Suprapubic skin (tissue), 4 donors: ENCODE measurements around the gene ARMC2.

ENCODE experiments used
- EP300 ChIP-seq: sonication (generic); formaldehyde crosslinking; IDR thresholded peaks from one replicate; pipeline ENCODE4 v1.6.1; 2017; ENCODE audit warnings: antibody characterized with exemption
- POLR2A ChIP-seq, 2 donors: fragments of 450-650 bp; IDR thresholded peaks; one replicate each; pipeline ENCODE4 v1.6.1; 2017; ENCODE audit warnings: antibody characterized with exemption in 2 of 2, mild to moderate bottlenecking in 2 of 2, moderate library complexity in 2 of 2
- POLR2AphosphoS5 ChIP-seq, 3 donors: sonication (generic); formaldehyde crosslinking; IDR thresholded peaks; one replicate each; pipeline ENCODE4 v1.6.1; 2017; ENCODE audit warnings: antibody characterized with exemption in 3 of 3
- TF ChIP-seq, protein P1 (sequence below), 2 donors: fragments of 200-600 bp in 1 of 2; fragments of 450-650 bp in 1 of 2; sonication (generic) in 1 of 2; IDR thresholded peaks; one replicate each; pipeline ENCODE4 v1.5.1; 2016 to 2019; ENCODE audit warnings: antibody characterized with exemption in 2 of 2, mild to moderate bottlenecking in 1 of 2, moderate library complexity in 1 of 2

DNA sequence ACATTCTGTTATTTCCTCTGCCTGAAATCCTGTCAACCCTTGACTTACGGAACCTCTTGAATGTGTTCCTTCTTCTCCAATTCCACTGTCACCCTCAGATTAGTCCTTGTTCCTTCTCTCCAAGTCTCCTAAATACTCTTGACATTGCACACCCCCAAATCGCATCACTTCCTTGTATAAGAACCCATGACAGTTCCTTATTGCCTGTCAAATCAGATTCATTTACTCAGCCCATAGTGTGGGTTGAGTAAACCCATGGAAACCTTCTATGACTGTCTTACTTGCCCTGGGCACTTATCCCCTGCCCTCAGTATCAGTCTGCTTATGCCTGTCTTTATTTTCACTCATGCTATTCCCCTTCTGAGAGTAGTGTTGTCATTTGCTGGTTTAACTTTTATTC, 40.5 kb downstream of the ARMC2 start:
- TF ChIP-seq, protein P1, sequence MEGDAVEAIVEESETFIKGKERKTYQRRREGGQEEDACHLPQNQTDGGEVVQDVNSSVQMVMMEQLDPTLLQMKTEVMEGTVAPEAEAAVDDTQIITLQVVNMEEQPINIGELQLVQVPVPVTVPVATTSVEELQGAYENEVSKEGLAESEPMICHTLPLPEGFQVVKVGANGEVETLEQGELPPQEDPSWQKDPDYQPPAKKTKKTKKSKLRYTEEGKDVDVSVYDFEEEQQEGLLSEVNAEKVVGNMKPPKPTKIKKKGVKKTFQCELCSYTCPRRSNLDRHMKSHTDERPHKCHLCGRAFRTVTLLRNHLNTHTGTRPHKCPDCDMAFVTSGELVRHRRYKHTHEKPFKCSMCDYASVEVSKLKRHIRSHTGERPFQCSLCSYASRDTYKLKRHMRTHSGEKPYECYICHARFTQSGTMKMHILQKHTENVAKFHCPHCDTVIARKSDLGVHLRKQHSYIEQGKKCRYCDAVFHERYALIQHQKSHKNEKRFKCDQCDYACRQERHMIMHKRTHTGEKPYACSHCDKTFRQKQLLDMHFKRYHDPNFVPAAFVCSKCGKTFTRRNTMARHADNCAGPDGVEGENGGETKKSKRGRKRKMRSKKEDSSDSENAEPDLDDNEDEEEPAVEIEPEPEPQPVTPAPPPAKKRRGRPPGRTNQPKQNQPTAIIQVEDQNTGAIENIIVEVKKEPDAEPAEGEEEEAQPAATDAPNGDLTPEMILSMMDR (IDR thresholded peaks at IDR 0.05), result no peak
- TF ChIP-seq POLR2A (IDR thresholded peaks at IDR 0.05), result no peak
- TF ChIP-seq EP300, result no peak
- TF ChIP-seq POLR2AphosphoS5 (IDR thresholded peaks at IDR 0.05), result no peak
